ENCODE data around the gene FOXP2.
"Not testable (repeated sequence)": the region's sequence is repeated elsewhere in the genome, so short reads cannot be mapped to it uniquely, and the experiment has no call there.

Gene FOXP2

GRCh38 chr7:114384346-114384745 lies 30.3 kb upstream of the FOXP2 start:
- CTCF ChIA-PET; DNase-seq; H3K36me3 ChIP-seq (ENCODE audit: control insufficient read depth in 4 of 4, insufficient read depth in 4 of 4, low read length in 3 of 4); H3K4me3 ChIP-seq (ENCODE audit: control insufficient read depth in 1 of 7, extremely low read depth in 1 of 7, insufficient read depth in 4 of 7, low read depth in 2 of 7, low read length in 6 of 7); H3K27me3 ChIP-seq (replicated peaks in 2 of 5; ENCODE audit: control insufficient read depth in 4 of 5, insufficient read depth in 5 of 5, low read length in 4 of 5); H3K4me1 ChIP-seq (ENCODE audit: control extremely low read depth in 1 of 4, control insufficient read depth in 4 of 4, insufficient read depth in 4 of 4, low read length in 3 of 4); POLR2A ChIA-PET; H3K9me3 ChIP-seq (ENCODE audit: control extremely low read depth in 1 of 5, control insufficient read depth in 4 of 5, insufficient read depth in 2 of 5, low read depth in 1 of 5, low read length in 4 of 5); H3K27ac ChIP-seq (ENCODE audit: insufficient read depth in 1 of 2, low read depth in 1 of 2, low read length in 2 of 2, poor library complexity in 1 of 2, severe bottlenecking in 2 of 2): not testable (repeated sequence)
- WGBS (ENCODE audit: insufficient coverage): no CpG with 5 or more reads among the region's 3 CpGs

- Histone ChIP-seq H3K27ac (ENCODE audit: insufficient read depth in 1 of 2, low read depth in 1 of 2, low read length in 2 of 2, poor library complexity in 1 of 2, severe bottlenecking in 2 of 2) (no peak overlapping the region), H3K9me3 (ENCODE audit: control extremely low read depth in 1 of 5, control insufficient read depth in 4 of 5, insufficient read depth in 2 of 5, low read depth in 1 of 5, low read length in 4 of 5) (no peaks in the 10 kb centered on the region), H3K36me3 (ENCODE audit: control insufficient read depth in 4 of 4, insufficient read depth in 4 of 4, low read length in 3 of 4) (no peaks in the 10 kb centered on the region), H3K4me3 (ENCODE audit: control insufficient read depth in 1 of 7, extremely low read depth in 1 of 7, insufficient read depth in 4 of 7, low read depth in 2 of 7, low read length in 6 of 7) (no peak overlapping the region), H3K4me1 (ENCODE audit: control extremely low read depth in 1 of 4, control insufficient read depth in 4 of 4, insufficient read depth in 4 of 4, low read length in 3 of 4) (no peaks in the 10 kb centered on the region), H3K27me3 (replicated peaks in 2 of 5; ENCODE audit: control insufficient read depth in 4 of 5, insufficient read depth in 5 of 5, low read length in 4 of 5) (no peaks in the 10 kb centered on the region)
- ChIA-PET CTCF (no interaction called here), POLR2A (no interaction called here)
- no peak for DNase-seq
Measured at GRCh38 chr7:114388021-114388420, 26.6 kb upstream of the FOXP2 start.

GRCh38 chr7:114392686-114393085 lies 21.9 kb upstream of the FOXP2 start:
- DNase-seq: no peak
- Histone ChIP-seq H3K4me3 (ENCODE audit: control insufficient read depth in 1 of 7, extremely low read depth in 1 of 7, insufficient read depth in 4 of 7, low read depth in 2 of 7, low read length in 6 of 7) (no peak overlapping the region), H3K36me3 (ENCODE audit: control insufficient read depth in 4 of 4, insufficient read depth in 4 of 4, low read length in 3 of 4) (no peaks in the 10 kb centered on the region), H3K9me3 (ENCODE audit: control extremely low read depth in 1 of 5, control insufficient read depth in 4 of 5, insufficient read depth in 2 of 5, low read depth in 1 of 5, low read length in 4 of 5) (no peaks in the 10 kb centered on the region), H3K27me3 (replicated peaks in 2 of 5; ENCODE audit: control insufficient read depth in 4 of 5, insufficient read depth in 5 of 5, low read length in 4 of 5) (no peaks in the 10 kb centered on the region), H3K27ac (ENCODE audit: insufficient read depth in 1 of 2, low read depth in 1 of 2, low read length in 2 of 2, poor library complexity in 1 of 2, severe bottlenecking in 2 of 2) (no peak overlapping the region), H3K4me1 (ENCODE audit: control extremely low read depth in 1 of 4, control insufficient read depth in 4 of 4, insufficient read depth in 4 of 4, low read length in 3 of 4) (no peaks in the 10 kb centered on the region)
- ChIA-PET POLR2A (no interaction called here), CTCF (interaction anchor here (0.6 kb wide), 1 partner anchor 216 kb away, joined by 3 read pairs; no protein-coding TSS in a partner anchor)
- WGBS (ENCODE audit: insufficient coverage): 100% methylated on average over 2 of the region's 2 CpGs

GRCh38 chr7:114402876-114403635 lies 11.6 kb upstream of the FOXP2 start:
- Histone ChIP-seq H3K27ac (ENCODE audit: insufficient read depth in 1 of 2, low read depth in 1 of 2, low read length in 2 of 2, poor library complexity in 1 of 2, severe bottlenecking in 2 of 2) (no peak overlapping the region), H3K36me3 (ENCODE audit: control insufficient read depth in 4 of 4, insufficient read depth in 4 of 4, low read length in 3 of 4) (no peaks in the 10 kb centered on the region), H3K27me3 (replicated peaks in 2 of 5; ENCODE audit: control insufficient read depth in 4 of 5, insufficient read depth in 5 of 5, low read length in 4 of 5) (peaks cover 0 to 6% (median 0%) of the 10 kb centered on the region in 5 experiments), H3K4me3 (ENCODE audit: control insufficient read depth in 1 of 7, extremely low read depth in 1 of 7, insufficient read depth in 4 of 7, low read depth in 2 of 7, low read length in 6 of 7) (no peak overlapping the region), H3K4me1 (ENCODE audit: control extremely low read depth in 1 of 4, control insufficient read depth in 4 of 4, insufficient read depth in 4 of 4, low read length in 3 of 4) (no peaks in the 10 kb centered on the region), H3K9me3 (ENCODE audit: control extremely low read depth in 1 of 5, control insufficient read depth in 4 of 5, insufficient read depth in 2 of 5, low read depth in 1 of 5, low read length in 4 of 5) (no peaks in the 10 kb centered on the region)
- WGBS (ENCODE audit: insufficient coverage): 83% methylated on average over 1 of the region's 2 CpGs
- DNase-seq: no peak
- ChIA-PET CTCF (interaction anchor here (0.8 kb wide), 1 partner anchor 320 kb away, joined by 3 read pairs; no protein-coding TSS in a partner anchor), POLR2A (interaction anchor here (0.5 kb wide), 1 partner anchor 21 kb away, joined by 3 read pairs; no protein-coding TSS in a partner anchor)

GRCh38 chr7:114405427-114405826 lies 9.2 kb upstream of the FOXP2 start:
- DNase-seq: peak in 2 of 3 donors; percentile 23 to 27
- ChIA-PET POLR2A (no interaction called here), CTCF (no interaction called here)
- Histone ChIP-seq H3K27ac (ENCODE audit: insufficient read depth in 1 of 2, low read depth in 1 of 2, low read length in 2 of 2, poor library complexity in 1 of 2, severe bottlenecking in 2 of 2) (no peak overlapping the region), H3K36me3 (ENCODE audit: control insufficient read depth in 4 of 4, insufficient read depth in 4 of 4, low read length in 3 of 4) (no peaks in the 10 kb centered on the region), H3K9me3 (ENCODE audit: control extremely low read depth in 1 of 5, control insufficient read depth in 4 of 5, insufficient read depth in 2 of 5, low read depth in 1 of 5, low read length in 4 of 5) (no peaks in the 10 kb centered on the region), H3K27me3 (replicated peaks in 2 of 5; ENCODE audit: control insufficient read depth in 4 of 5, insufficient read depth in 5 of 5, low read length in 4 of 5) (peaks cover 0 to 6% (median 0%) of the 10 kb centered on the region in 5 experiments), H3K4me3 (ENCODE audit: control insufficient read depth in 1 of 7, extremely low read depth in 1 of 7, insufficient read depth in 4 of 7, low read depth in 2 of 7, low read length in 6 of 7) (no peak overlapping the region), H3K4me1 (ENCODE audit: control extremely low read depth in 1 of 4, control insufficient read depth in 4 of 4, insufficient read depth in 4 of 4, low read length in 3 of 4) (no peaks in the 10 kb centered on the region)
- WGBS (ENCODE audit: insufficient coverage): 47% methylated on average over 2 of the region's 2 CpGs

- Histone ChIP-seq H3K27me3 (replicated peaks in 2 of 5; ENCODE audit: control insufficient read depth in 4 of 5, insufficient read depth in 5 of 5, low read length in 4 of 5) (peaks cover 0 to 11% (median 3%) of the 10 kb centered on the region in 5 experiments), H3K36me3 (ENCODE audit: control insufficient read depth in 4 of 4, insufficient read depth in 4 of 4, low read length in 3 of 4) (no peaks in the 10 kb centered on the region), H3K9me3 (ENCODE audit: control extremely low read depth in 1 of 5, control insufficient read depth in 4 of 5, insufficient read depth in 2 of 5, low read depth in 1 of 5, low read length in 4 of 5) (no peaks in the 10 kb centered on the region), H3K4me1 (ENCODE audit: control extremely low read depth in 1 of 4, control insufficient read depth in 4 of 4, insufficient read depth in 4 of 4, low read length in 3 of 4) (no peaks in the 10 kb centered on the region), H3K4me3 (ENCODE audit: control insufficient read depth in 1 of 7, extremely low read depth in 1 of 7, insufficient read depth in 4 of 7, low read depth in 2 of 7, low read length in 6 of 7) (no peak overlapping the region), H3K27ac (ENCODE audit: insufficient read depth in 1 of 2, low read depth in 1 of 2, low read length in 2 of 2, poor library complexity in 1 of 2, severe bottlenecking in 2 of 2) (no peak overlapping the region)
- POLR2A ChIA-PET: no interaction called here
- WGBS (ENCODE audit: insufficient coverage): 100% methylated on average over 1 of the region's 1 CpG
- no peak for DNase-seq
- CTCF ChIA-PET: no interaction called here
Measured at GRCh38 chr7:114409750-114410149, 4.9 kb upstream of the FOXP2 start.

- Histone ChIP-seq H3K4me1 (ENCODE audit: control extremely low read depth in 1 of 4, control insufficient read depth in 4 of 4, insufficient read depth in 4 of 4, low read length in 3 of 4) (no peaks in the 10 kb centered on the region), H3K27me3 (replicated peaks in 2 of 5; ENCODE audit: control insufficient read depth in 4 of 5, insufficient read depth in 5 of 5, low read length in 4 of 5) (peaks cover 0 to 18% (median 6%) of the 10 kb centered on the region in 5 experiments), H3K9me3 (ENCODE audit: control extremely low read depth in 1 of 5, control insufficient read depth in 4 of 5, insufficient read depth in 2 of 5, low read depth in 1 of 5, low read length in 4 of 5) (no peaks in the 10 kb centered on the region), H3K36me3 (ENCODE audit: control insufficient read depth in 4 of 4, insufficient read depth in 4 of 4, low read length in 3 of 4) (no peaks in the 10 kb centered on the region), H3K4me3 (ENCODE audit: control insufficient read depth in 1 of 7, extremely low read depth in 1 of 7, insufficient read depth in 4 of 7, low read depth in 2 of 7, low read length in 6 of 7) (no peak overlapping the region), H3K27ac (ENCODE audit: insufficient read depth in 1 of 2, low read depth in 1 of 2, low read length in 2 of 2, poor library complexity in 1 of 2, severe bottlenecking in 2 of 2) (no peak overlapping the region)
- no peak for DNase-seq
- WGBS (ENCODE audit: insufficient coverage): 100% methylated on average over 1 of the region's 4 CpGs
- ChIA-PET CTCF (no interaction called here), POLR2A (no interaction called here)
Measured at GRCh38 chr7:114412548-114412947, 2.1 kb upstream of the FOXP2 start.
